GM21423 (cell line): ENCODE data around the gene CDK5RAP3.
"Not testable (repeated sequence)": the region's sequence is repeated elsewhere in the genome, so short reads cannot be mapped to it uniquely, and the experiment has no call there.

ENCODE experiments used
- ATAC-seq: cut with Tn5 transposase; IDR thresholded peaks from one replicate; pipeline ENCODE4 v1.9.1; 2021; ENCODE audit warnings: mild to moderate bottlenecking, moderate library complexity; ENCODE audit not compliant: unreplicated experiment

The CDK5RAP3 gene

DNA sequence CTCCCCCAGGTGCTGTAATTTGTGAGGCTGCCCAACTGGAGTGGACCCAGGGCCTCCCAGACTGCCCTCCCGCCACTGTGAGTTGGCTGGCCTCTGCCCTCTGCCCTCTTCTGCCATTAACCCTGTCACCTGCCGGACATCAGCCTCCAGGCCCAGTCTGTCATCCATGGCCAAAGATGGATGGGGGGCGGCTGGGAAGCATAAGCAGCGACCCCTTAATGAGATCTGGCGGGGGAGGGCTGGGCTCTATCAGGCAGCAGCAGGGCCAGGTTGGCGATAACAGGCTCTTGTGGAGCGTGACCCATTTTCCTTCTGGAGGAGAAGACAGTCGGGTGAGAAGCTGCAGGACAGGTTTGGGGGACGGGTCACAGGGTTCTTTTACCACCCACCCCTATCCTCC, 25.3 kb downstream of the CDK5RAP3 start:
- ATAC-seq, result no peak

GRCh38 chr17:47997586-47997985, 26.7 kb downstream of the CDK5RAP3 start:
- no peak for ATAC-seq

GRCh38 chr17:47998044-47998443, 27.1 kb downstream of the CDK5RAP3 start:
- no peak for ATAC-seq

- ATAC-seq, result no peak
These were observed 28.7 kb downstream of the CDK5RAP3 start for GRCh38 chr17:47999582-47999981.

GRCh38 chr17:48001197-48001596, 30.3 kb downstream of the CDK5RAP3 start:
- ATAC-seq, result no peak

DNA sequence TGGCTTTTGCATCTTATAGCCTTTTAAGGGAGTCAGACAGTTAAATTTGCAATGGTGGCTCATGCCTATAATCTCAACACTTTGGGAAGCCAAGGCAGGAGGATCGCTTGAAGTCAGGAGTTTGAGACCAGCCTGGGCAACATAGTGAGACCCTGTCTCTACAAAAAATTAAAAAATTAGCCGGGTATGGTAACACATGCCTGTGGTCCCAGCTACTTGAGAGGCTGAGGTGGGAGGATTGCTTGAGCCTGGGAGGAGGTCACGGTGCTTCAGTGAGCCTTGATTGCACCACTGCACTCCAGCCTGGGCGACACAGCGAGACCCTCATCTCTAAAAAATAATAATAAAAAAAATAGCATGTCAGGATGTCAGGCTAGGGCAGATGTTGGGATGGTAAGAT, 30.7 kb downstream of the CDK5RAP3 start:
- not testable (repeated sequence) for ATAC-seq

DNA sequence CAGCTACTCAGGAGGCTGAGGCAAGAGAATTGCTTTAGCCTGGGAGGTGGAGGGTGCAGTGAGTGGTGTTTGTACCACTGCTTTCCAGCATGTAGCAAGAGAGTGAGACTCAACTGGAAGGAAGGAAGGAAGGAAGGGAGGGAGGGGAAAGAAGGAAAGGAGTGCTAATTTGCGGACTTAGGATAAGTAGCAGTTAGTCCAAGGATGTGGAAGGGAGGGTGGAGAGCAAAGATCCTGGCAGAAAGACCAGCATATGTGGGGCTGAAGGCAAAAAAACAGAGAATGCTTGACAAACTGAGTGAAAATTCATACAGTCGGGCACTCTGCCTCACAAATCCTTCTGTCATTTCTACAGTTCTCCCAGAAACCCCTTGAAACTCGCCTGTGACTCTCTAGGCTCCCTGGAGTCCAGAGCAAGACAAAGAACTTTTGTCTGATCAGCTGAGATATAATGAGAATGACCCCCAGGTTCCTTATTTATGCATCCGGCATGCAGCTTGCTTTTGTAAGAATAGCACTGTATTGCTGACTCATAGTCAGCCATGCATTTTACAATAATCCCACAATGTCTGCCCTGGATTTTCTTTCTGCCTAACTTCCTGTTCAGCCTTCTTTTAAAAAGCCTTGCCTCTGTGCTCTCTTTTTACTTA, 31.5 kb downstream of the CDK5RAP3 start:
- peak; percentile 64 for ATAC-seq

- no peak for ATAC-seq
These were observed 32.1 kb downstream of the CDK5RAP3 start for GRCh38 chr17:48002916-48003416.

- no peak for ATAC-seq
These were observed 32.7 kb downstream of the CDK5RAP3 start for GRCh38 chr17:48003417-48004151.

DNA sequence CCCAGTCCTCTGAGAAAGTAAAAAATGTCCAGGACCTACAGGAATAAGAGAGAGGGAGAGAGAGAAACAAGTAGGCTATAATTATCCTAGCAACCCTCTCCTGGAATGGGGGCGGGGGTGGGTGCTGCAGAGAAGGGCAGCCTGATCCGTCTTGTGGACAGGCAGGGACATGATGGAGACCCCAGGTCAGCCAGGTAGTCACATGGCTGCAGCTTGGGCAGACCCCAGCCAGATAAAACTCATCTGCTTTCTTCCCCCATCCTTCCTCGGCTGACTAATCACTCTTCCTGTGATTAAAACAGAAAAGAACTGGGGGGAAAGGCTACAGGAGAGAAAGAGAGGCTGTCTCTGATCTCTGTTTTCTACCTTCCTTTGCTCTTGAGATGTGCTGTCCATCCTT, 34.1 kb downstream of the CDK5RAP3 start:
- no peak for ATAC-seq

- no peak for ATAC-seq
These were observed 36.2 kb downstream of the CDK5RAP3 start for GRCh38 chr17:48006936-48007709.

DNA sequence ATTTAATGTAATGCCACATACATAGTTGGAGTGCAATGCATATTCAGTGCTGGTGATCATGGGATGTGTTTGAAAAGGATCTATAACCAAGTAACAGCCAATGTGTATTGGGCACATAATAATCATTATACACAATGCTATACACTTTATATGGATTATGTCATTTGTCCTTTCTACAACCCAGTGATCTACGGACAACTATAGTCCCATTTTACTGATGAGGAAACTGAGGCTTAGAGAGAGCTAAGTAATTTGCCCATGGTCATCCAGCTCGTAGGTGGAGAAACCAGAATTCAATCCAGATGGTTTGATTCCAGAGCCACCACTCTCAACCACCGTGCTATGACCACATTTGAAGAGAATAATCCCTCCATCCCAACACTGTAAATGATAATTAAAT, 39.3 kb downstream of the CDK5RAP3 start:
- ATAC-seq, result no peak

GRCh38 chr17:48011405-48012150, 40.7 kb downstream of the CDK5RAP3 start:
- ATAC-seq, result no peak

DNA sequence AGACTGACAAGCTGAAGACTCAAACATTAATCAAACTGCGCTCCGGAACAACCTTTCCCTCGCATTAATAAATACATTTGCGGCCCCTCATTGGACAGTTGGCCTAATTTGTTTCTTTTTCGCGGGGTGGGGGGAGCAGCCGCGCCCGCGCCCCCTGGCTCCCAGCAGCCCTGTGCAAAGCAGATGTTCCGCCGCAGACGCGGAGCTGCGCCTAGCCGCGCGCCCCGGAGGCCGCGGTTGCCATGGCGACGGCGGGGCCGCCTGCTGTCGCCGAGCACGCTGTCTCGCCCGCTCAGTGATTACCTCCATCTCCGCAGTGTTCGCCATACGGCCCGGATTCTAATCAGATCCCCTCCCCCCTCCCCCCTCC, 41.2 kb downstream of the CDK5RAP3 start:
- no peak for ATAC-seq

- ATAC-seq, result no peak
These were observed 41.7 kb downstream of the CDK5RAP3 start for GRCh38 chr17:48012654-48013053.

DNA sequence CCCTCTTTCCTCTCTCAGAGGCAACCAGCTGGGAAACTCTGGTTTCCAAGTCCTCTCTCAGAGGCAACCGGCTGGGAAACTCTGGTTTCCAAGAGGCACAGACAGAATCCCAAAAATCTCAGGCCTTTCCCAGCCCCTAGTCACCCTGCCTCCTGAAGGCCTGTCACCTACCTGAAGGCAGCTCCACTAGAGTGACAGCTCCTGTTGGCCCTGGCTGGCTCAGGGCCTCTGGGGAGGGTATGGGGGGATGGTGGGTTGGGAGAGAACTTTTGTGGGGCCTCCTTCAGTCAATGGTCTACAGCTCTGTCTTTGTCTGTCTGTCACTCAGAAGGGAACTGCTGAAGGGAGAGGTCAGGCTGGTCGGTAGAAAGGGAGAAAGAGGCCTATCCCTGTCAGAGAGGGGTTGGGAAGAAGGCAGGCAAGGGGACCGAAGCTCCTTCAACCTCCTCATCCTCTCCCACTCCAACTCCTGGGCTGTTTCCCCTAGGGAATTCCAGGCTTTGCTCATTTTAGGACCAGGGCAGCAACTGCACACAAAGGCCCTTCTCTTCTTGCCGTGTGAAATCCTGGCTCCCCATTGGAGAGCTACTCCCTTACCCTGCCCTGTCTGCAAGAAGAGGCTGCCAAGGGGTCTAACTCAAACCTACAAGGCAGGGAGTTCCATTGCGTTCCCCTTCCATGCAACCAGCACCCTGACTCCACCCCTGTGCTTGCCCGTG, 43.1 kb downstream of the CDK5RAP3 start:
- ATAC-seq, result no peak

- ATAC-seq, result no peak
These were observed 43.7 kb downstream of the CDK5RAP3 start for GRCh38 chr17:48014595-48015111.

DNA sequence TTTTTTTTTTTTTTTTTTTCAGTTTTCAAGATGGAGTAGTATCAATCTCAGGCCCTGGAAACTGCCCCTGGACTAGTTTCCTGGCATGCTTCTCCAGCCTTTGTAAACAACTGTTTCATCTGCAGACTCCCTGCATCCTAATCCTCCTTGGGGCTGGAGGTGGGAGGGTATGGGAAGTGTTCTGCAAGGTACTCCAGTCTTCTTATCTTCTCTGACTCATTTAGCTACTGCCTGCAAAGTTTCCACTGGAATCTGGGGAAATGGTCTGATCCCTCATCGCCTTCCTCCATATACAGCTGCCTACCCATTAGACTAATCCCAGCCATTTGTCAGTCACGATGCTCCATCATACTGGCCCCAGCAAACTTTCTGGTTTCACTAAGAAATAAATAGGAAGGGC, 45.2 kb downstream of the CDK5RAP3 start:
- ATAC-seq, result no peak

- ATAC-seq, result not testable (repeated sequence)
These were observed 46.9 kb downstream of the CDK5RAP3 start for GRCh38 chr17:48017817-48018158.

GRCh38 chr17:48021934-48022333, 51.0 kb downstream of the CDK5RAP3 start:
- ATAC-seq, result no peak
